Measurements from ENCODE around the gene TRIM37.

TRIM37 gene

DNA sequence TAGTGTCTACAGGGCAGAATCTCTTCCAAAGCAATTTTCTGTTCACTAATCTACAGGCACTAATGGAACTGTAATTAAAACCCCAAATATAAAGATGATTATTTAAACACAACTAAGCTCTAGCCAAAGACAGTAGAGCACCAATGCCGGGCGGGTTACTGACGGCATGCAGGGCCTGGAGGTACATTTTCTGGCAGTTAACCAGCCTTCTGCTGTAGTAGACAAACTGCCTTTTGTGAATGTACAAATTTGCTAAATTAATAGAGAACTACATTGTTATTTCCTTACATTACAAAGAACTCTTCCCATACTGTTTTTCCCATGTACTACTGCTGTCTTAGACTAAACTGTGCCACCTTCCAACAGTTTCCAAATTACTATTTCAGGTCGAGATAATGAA, 107.8 kb downstream of the TRIM37 start:
- TF ChIP-seq, protein P1, sequence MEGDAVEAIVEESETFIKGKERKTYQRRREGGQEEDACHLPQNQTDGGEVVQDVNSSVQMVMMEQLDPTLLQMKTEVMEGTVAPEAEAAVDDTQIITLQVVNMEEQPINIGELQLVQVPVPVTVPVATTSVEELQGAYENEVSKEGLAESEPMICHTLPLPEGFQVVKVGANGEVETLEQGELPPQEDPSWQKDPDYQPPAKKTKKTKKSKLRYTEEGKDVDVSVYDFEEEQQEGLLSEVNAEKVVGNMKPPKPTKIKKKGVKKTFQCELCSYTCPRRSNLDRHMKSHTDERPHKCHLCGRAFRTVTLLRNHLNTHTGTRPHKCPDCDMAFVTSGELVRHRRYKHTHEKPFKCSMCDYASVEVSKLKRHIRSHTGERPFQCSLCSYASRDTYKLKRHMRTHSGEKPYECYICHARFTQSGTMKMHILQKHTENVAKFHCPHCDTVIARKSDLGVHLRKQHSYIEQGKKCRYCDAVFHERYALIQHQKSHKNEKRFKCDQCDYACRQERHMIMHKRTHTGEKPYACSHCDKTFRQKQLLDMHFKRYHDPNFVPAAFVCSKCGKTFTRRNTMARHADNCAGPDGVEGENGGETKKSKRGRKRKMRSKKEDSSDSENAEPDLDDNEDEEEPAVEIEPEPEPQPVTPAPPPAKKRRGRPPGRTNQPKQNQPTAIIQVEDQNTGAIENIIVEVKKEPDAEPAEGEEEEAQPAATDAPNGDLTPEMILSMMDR (IDR thresholded peaks at IDR 0.05) = no peak

DNA sequence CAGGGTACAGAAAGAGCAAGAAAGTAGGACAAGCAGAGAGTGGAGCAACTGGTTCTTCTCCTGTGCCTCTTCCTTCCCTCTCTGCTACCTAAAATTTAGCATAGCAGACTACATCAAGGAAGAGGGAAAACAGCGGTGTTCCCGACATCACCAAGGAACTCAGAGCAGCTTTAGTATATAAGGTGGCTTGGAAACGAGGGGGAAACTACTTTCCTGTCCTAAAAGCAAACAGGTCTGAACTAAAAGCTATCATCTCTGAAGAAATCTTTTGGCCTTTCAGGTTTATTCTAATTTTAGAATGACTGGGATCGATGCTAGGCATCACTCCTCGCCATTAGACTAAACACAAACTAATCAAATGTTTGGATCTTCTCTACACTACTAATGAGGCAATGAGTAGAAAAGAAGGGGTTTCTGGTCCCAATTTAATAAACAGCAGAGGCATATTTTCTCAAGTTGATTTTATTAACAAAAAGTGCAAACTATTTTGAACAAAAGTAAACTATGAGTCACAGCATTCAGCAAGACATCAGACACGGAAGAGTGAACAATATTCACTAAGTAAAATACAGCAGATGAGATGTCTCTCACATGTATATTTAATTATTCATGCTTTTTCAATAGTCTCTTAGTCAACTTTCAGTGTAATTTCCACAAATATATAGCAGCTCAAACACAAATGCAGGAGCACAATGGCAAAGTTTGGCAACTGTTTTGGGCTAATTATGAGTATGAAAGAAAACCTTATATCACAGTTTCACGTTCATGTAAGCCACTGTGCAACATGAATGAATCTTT, 108.7 kb downstream of the TRIM37 start:
- TF ChIP-seq, protein P1 (IDR thresholded peaks at IDR 0.05) = no peak

DNA sequence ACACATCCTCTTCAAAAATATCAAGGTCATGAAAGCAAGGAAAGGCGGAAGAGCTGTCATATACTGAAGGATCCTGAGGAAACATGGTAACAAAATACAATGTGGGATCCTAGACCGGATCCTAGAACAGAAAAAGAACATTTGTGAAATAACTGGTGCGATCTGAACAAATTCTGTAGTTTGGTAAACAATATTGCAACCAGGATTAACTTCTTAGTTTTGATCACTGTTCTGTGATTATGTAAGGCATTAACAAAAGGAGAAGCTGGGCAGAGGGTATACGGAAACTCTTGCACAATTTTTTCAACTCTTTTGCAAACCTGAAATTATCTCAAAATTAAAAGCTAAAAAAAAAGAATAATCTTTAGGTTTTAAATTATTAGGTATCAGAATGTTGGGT, 109.7 kb downstream of the TRIM37 start:
- TF ChIP-seq, protein P1 (IDR thresholded peaks at IDR 0.05) = no peak

DNA sequence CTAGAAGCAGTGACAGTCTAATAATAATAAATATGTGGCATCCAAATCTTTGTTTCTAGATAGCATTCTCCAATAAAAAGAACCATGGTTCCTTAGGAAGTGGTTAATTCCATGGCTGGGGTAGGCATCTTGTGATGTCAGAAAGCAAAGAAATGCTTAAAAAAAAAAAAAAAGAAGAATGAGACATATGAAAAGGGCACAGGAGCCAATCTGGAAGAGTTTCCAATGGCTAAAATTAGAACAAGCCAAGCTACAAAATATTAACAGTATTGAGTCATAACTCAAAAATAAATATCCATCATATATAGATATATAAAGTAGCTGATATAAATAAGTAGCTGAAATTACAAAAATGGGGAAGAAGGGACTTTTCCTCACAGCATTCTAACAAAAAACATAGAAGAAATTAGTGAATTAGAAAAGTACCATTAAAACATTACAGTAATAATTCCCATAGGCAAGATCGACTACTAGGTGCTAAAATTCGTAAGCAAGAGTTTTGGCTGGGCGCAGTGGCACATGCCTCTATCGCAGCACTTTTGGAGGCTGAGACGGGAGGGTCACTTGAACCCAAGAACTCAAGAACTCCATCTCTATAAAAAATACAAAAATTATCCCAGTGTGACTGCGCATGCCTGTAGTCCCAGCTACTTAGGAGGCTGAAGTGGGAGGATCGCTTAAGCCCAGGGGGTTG, 111.3 kb downstream of the TRIM37 start:
- TF ChIP-seq, protein P1 (IDR thresholded peaks at IDR 0.05) = no peak

DNA sequence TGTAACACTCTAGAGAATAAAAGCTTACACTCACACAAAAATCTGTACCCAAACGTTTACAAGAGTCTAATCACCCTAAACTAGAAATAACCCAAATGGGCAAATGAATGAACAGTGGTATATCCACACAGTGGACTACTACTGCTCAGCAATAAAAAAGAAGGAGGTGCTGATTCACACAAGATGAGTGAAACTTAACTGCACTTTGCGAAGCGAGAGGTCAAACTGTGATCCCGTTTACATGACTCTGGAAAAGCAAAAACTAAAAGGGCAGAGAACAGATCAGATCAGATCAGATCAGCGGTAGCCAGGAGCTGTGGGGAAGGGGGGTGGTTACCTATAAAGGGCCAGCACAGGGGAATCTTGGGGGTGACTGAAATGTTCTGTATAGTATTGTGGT, 113.4 kb downstream of the TRIM37 start:
- TF ChIP-seq, protein P1 (IDR thresholded peaks at IDR 0.05) = no peak

DNA sequence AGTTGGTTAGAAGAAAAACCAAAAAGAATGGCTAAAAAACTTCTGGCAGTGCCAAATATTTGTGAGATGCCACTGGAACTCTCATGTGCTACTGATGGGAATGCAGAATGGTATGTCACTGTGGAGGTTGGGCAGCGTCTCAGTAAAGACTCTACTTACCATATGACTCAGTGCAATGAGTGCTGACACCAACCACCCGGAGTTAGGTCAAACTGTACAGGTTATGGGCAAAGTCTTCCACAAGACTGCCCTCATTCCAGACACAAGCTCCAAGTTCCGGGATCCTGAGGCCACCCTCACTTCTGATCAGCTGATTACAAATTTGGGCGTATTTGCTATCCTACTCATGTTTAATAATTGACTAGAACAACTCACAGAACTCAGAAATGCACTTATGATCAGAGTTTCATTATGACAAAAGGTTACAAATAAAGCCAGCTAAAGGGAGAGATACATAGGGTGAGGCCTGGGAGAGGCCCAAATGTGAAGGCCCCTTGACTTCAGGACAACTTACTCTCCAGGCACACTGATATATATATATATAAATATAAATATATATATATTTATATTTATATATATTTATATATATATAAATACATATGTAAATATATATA, 114.9 kb downstream of the TRIM37 start:
- TF ChIP-seq, protein P1 (IDR thresholded peaks at IDR 0.05) = no peak

DNA sequence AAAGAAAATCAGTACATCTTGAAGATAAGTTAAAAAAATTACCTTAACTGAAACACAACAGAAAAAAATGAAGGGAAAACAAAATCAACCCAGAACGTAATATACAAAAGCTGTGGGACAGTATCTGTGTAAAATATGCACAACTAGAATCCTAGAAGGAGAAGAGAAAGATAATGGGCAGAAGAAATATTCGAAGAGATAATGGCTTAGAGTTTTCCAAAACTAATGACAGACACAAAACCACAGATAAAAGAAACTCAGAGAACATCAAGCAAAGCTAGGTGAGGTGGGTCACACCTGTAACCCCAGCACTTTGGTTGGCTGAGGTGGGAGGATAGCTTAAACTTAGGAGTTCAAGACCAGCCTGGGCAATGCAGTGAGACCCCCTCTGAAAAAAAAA, 117.1 kb downstream of the TRIM37 start:
- TF ChIP-seq, protein P1 (IDR thresholded peaks at IDR 0.05) = no peak
